Activated CD4-positive, alpha-beta T cell treated with anti-CD3 and anti-CD28 coated beads for 1 hour (primary cell): Measurements from ENCODE around the gene ME3.

Source experiments
- DNase-seq: peaks from one replicate; pipeline ENCODE4 v3.0.0-alpha.2; 2020

ME3 gene

DNA sequence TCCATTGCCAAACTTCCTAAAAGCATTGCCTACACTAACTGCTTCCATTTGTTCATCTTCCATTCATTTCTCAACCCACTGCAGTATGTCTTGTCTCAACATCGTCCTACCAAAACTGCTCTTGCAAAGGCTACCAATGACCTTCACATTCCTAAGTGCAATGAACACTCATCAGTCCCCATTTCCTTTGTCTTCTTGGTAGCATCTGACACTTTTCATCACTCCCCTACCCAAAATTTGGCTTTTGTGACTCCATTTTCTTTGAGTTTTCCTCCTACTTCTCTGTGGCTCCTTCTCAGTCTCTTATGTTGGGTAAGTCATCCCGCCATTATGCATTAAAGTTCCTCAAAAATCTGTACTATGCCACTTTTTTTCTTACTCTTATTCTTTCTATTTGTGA, 162.3 kb downstream of the ME3 start:
- DNase-seq, result no peak

DNA sequence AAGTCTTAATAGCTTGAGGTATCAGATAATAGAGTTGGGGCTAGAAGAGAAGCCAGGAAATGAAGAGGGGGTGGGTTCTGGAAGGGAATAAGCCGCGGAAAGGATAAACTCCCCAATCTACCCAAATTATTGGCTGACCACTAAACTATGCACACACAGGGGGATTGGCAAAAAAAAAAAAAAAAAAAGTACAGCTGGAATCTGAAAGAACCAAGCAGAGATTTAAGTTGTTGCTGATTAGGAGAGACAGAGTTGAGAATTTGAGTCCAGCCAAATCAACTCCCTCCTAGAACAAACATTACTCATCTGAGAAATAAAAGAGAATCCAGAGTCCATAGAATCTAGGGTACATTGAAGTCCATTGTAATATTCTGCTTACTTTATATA, 162.8 kb downstream of the ME3 start:
- DNase-seq, result no peak

DNA sequence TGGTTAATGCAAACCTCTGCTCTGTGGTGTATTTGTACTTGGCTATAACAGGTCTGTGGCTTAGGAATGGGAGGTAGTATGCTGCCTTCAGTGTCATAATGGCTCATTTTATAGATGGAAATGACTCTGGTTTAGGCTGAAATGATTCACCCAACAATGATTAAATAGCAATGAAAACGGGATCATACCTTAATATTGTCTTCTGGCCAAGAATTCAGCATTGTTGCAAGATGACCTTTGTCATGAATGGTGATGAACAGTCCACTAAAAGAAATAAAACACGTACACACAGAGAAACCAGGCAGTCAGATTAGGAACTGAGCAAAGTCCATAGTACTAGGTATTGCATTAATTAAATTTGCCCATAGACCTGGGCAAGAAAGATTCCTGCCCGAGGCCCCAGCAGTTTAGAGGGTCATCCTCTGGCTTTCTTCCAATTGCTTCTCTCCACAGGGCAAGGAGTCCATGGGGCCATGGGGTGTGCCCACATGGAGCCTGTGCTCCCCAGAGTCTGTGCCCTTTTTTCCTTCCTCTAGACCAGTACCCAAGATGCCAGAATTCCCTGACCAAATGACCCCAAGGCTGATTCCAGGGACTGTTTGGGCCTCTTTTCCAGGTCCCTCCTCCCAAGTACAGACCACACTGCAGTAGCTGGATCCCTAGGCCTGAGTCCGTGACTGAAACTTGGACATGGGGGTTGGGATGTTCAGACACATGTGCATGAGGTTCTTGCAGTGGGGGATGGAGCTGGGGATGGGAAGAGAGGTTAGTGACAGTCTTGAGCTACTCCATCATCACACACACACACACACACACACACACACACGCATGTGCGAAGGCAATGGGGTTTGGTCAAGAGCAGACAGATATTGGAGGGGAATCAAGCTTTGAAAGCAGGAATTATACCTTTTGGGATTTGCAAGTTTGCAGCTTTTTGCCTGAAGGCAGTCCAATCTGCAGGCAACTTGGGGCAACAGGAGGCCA, 163.5 kb downstream of the ME3 start:
- DNase-seq, result no peak

DNA sequence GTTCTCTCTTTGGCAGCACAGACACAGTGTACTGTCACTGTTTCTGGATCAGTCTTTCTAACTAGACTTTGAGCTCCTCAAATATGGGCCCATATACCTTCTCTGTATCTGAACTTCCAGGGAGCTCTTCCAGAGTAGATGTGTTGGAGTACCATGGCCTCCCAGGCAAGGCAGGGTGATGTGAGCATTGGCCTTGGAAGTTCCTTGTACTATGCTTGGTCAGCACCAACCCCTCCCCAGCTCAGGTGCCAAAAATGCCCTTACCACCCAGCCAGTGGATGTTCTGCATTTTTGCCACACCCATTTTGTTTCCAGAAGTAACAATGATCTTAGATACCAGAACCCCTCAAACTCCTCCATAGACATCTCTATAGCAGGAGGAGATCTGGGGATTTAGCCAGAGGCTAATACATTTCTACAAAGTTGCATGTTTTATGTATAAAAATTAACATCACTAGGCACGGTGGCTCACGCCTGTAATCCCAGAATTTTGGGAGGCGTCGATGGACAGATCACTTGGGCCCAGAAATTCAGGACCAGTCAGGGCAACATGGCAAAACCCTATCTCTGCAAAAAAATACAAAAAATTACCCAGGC, 165.1 kb downstream of the ME3 start:
- no peak for DNase-seq

DNA sequence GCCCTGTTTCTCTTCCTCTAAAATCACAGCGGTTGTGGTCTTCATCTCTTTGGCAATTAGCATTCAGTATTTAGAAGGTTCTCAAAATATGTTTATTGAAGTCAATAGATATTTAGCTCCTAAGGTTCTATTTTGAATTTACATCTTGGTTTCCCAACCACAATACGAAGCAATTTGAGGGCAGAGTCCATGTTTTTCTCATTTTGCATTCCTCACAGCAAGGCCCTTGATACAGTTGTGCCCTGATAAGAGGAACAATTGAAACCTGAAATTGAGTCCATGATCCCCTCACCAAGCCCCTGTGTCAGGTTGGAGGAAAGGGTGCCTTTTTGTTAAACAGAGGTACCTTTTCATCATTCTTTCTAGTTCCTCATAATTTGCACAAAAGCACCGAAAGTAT, 166.2 kb downstream of the ME3 start:
- no peak for DNase-seq

DNA sequence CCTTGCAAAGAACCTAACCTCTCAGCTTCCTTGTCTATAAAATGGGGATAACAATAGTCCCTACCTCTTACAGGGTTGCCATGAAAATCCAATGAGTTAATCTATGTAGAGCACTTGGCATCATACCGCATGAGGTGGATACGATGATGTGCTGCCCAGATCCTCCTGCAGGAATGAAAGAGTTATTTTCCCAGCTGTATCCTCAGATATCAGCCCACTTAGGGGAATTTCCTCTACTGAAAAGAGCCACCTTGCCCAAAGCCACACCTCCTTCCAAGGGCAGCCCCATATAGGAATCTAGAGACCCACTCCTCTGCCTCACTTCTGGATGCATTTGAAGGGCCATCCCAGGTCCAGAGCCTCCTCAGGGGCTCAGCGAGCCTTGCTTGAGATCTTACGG, 169.3 kb downstream of the ME3 start:
- no peak for DNase-seq

DNA sequence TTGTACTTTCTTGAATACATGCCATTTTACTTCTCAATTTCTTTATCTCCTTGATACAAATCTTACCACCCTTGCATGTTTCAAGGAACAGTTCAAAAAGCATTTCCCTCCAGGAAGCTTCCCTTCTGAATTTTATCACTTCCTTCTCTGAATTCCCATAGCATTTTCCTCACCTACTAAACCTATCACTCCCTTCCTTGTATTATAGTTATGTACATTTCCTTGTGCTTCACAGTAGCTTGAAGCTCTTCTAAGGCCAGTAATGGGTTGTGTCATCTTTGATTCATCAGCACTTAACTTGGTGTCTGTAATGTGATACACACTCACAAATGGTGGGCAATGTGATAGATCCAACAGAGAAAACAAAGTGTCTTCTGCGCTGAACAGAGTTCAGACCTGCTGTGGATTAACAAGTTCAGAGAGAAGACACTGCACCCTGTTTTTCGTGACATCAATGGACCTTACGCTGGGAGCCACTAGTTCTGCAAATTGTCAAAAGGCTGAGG, 170.2 kb downstream of the ME3 start:
- no peak for DNase-seq

DNA sequence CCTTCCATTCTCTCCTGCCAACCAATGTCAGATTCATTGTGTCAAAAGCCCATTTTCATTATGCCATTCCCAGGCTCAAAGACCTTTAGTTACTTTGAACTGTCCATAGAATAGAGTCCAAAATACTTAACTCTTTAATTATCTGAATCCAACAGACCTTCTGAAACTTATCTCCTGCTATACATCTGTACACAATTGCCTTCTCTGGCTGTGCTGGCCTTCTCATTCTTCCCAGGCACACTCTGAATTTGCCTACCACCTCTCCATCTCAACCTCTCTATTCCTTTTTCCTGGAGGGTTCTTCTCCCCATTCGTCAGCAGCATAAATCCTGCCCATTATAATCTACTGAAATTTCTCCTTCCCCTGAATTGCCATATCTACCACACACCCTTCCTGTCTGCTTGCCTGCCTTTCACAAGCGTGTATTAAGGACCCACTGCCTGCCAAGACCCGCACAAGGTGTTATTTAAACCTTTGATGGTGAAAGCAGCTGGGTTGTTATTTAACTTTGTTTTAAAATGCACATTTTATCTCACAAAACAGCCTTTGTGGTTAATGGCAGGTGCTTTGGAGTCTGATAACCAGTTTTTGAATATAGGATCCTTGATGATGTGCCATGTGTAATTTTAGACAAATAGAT, 171.8 kb downstream of the ME3 start:
- DNase-seq, result no peak

DNA sequence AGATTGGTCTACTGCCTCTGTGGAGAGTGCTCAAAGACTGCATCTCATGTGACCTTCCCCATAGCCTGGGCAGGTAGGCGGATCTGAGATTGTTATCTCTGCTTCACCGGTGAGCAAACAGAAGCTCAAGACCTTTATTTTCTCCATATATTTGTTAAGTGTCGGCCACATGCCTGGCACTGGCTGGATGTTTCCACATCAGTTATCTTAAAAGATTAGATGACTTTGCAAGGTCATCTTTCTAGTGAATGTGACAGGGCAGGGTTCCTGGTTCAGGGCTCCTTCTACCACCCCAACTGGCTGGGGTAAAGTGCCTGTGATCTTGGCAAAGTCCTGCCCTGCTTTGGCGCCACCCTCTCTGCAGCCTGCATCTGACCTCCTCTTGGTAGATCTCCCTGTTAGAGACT, 172.7 kb downstream of the ME3 start:
- no peak for DNase-seq

DNA sequence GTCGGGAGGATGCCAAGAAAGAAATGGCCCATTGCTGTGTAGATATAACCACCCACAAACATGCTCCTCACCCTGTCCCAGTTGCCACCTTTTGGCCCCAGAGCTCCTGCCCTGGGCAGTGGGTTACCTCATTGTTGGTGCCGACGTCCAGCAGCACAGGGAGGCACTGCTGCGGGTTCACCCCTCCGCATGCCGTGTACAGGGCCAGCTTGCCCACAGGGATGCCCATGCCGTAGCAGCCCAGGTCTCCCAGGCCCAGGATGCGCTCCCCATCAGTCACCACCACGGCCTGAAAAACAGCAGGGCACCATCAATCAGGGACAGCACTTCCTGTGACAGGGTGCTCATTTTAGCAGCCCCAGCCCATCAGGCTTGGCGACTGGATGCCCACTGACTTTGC, 174.6 kb downstream of the ME3 start:
- DNase-seq, result no peak

DNA sequence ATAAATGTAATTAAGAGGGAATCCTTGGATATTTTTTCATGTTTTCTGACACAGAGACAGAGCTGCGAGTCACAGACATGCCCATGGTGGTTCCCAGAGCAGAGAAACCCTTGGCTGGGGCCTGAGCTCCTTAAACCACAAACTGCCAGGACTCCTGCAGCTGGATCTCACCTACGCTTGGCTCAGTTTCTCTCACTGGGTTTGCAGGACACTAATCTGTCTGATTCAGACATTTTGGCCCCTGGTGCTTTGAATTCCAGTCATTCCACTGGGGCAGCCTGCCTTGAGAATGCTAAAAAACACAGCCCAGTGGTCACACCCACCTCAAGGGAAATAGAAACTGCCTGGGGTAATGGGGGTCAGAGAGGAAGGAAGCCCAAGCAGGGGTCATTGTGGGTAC, 175.1 kb downstream of the ME3 start:
- no peak for DNase-seq

DNA sequence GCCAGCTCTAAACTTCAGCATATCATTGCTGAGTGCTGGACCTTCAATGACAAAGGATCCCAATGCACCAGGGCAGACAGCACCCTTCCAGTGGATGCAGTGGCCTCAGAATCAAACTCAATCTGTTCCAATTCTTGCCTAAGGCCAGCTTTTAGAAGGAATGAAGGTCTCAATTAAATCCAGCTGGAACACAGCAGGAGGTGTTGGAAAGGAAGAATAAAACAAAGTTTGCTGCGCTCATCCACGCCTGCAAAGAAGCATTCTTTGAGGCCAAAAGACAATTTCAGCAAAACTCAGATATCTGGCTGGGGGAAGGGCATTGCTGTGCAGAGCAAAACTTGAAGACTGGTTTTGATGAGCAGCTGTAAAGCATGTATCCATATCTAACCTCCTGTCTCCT, 177.1 kb downstream of the ME3 start:
- DNase-seq, result no peak

DNA sequence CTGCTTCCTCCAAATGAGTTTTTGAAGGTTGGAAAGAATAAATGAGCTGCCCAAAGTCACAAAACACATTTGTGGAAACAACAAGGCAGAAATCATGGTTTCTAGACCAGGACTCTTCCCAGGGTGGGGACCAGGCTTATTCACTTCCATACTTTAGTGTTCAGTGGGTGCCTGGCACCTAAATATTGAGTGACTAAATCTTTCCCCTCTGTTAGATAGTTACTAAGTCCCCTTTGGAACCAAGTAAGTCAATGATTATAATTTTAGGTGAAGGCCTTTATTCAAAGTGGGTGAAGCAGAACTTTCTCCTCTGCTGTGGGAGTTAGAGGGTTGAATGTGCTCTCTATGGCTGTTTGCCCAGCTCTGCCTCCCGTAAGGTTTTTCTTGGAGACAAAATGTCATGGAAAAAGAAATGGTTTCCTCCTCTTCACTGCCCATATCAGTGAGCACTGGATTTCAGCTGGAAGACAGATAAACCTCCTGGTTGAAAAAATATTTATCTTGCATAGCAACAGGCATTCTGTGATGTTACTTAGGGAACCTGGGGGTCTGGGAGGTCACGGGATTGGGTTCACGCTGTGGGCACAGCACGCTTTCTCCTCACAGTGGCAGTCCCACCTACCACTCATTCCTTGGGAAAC, 179.9 kb downstream of the ME3 start:
- no peak for DNase-seq

DNA sequence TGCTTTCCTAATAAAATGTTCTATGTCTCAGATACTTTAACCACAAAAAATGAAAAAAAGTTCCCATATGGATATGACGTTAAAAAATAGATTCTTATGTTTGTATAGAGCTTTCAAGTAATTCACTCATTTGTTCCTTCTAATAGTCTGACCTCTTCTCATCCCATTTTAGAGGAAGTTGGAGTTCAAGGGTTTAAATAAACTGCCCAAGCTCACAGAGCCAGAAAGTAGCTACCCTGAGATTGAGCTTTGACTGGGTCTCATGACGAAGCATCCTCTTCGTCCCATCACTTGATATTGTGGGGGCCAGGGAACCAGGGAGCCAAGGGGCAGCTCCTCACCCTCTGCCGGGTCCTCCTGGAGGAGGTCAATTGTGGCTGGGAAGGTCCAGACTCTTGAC, 181.4 kb downstream of the ME3 start:
- DNase-seq, result no peak

DNA sequence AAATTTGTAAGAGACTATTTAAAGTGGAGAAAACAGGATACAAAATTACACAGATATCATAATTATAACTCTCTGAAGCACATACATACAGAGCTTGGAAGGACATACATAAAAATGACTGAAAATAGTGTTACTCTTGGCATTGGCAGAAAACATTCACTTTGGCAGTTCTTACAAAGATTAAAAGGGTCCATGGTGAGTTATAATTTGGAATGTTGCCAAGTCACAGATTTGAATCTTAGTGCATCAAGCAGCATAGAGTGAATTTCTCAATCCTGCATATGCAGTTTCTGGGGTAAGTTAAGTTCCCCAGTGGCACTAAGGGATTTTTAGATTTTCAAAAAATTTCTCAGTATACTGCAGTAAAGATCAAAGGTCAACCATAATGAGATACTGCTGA, 181.8 kb downstream of the ME3 start:
- DNase-seq, result no peak

DNA sequence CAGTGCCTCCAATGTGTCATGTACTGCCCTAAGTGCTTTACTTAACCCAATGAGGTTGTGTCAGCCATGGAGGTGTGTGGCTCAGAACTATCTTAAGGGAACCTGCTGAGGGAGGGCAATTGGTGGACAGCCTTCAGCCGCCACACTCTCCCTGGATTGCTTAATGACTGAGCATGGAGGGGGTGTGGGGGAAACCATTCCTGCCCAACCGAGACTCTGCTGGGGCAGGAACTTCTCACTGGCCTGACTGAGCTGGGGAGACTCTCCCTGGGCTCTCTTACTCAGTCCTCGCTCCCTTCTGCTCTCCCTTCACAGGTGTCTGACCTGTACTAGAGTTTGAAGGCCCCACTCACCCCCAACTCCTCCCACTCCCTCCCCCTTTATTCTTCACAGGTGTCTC, 183.0 kb downstream of the ME3 start:
- DNase-seq, result no peak

DNA sequence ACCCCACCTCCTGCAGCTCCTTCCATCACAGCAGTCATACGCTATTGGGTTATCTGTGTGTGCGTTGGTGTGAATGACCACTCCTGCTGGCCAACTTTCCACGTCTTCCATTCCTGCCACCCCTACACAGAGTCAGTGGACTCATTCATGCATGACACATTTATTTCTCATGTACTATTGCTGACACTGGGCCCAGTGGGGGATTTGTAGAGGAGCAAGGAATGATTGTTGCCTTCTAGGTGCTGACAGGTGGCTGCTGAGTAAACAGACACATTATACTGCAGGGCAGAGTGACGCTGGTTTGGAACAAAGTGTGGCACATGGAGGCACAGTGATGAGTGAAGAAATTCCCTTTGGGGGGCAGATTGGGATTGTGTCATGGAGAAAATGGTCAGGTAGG, 183.9 kb downstream of the ME3 start:
- no peak for DNase-seq

DNA sequence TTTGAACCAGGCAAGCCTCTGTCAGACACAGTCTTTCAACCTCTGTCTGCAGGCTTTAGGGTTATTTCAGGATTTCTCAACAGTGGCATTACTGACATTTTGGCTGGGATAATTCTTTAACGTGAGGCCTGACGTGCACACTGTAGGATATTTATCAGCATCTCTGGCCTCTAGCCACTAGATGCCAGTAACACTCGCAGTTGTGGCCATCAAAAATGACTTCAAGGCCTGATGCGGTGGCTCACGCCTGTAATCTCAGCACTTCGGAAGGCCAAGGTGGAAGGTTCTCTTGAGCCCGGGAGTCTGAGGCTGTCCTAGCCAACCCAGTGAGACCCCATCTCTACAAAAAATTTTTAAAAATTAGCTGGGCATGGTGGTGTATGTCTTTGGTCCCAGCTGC, 184.7 kb downstream of the ME3 start:
- no peak for DNase-seq

DNA sequence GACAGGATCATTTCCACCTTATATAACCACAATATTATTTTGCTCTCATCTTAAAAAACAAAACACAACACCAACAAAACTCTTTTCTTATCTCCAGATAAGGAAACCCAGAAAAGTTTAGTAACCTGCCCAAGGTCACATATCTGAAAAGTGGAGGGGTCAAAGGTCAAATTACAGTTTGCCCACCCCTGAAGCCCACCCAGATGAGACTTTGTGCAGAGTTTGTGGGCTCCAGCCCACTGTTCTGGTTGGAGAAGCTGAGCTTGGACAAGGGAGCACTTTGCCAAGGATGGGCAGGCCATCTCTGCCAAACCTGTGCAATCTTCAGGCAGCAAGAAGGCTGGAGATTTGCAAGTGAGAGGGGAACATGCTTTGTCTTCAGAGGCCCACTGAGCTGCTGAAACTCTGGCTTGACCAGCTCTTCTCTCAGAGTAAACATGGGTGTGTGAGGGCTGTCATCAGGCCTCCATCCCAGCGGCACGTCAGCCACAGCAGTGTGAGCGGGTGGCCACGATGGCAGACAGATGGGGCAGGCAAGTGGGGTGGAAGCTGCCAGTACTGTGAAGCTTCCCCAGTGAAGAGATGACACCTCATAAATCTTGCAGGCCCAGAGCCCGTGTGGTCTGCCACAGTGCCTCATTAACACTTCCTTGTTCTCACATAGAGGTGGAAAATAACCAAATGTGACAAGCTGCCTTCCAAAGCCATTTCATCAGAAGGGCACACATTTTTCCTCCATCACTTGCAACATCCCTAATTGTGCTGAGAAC, 186.0 kb downstream of the ME3 start:
- no peak for DNase-seq

DNA sequence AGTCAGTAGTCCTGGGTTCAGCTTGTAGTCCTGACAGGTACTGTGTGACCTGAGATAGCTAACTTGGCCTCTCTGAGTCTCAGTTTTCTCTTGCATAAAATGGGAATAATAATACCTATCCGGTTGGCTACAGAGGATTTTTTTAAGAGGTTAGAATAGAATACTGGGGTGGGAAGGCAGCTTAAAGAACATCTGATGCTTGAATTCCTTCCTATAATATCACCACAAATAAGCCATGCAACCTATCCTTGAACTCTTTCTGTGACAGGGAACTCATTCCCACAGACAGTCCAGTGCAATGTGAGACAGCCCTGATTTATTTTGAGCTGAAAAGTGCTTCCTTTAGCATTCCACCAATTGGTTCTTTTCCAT, 187.6 kb downstream of the ME3 start:
- no peak for DNase-seq

DNA sequence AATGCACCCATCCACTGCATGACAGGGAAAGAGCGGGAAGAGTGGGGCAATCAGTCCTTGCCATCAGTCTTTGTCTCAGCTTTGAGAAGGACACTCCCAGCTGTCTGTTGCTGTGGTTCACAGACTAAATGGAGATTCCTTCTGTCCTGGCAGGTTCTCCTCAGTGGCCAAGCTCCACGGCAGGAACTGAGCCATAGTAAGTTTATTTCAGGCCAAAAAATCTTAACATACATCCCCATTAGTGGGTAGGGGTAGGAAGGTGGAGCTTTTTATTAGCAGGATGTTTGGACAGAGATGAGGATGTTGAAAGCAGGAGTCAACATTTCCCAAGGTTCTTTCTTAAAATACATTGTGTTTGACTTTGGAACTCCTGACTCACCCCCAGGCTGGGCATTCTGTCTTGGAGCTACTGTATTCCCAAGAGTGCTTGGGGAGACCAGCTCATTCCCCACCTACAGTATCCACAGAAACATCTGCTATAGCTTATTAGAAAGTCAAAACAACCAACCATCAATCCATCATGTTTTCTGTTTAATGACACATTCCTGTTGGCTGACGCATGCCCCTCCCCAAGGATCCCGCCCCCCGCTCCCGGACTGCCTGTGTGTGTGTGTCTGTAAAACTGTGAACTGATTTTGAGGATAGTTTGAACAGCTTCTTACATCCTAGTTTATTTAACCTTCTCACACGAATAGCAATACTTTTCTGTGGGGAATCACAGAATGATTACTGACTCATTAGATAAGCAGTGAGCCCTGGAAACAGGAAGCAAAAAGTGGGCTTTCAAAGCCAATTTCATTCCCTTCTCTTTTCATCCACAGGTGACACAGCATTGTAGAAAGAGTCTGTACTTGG, 188.2 kb downstream of the ME3 start:
- DNase-seq, result no peak

DNA sequence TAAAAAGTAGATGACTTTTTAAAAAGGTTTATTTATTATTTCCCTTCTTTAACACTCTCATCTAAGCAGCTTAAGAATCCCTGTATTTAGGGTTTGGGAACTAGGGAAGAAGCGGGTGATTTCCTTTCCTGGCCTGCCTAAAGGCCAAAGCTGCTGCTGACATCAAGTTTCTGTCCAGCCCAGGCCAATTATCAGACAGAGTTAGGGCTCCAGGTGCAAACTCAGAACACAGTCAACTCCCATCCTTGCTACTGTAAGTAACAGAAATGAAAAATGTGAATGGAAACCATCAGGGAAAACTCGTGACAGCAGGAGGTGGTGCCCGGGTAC, 188.8 kb downstream of the ME3 start:
- no peak for DNase-seq
